ENCODE measurements around the gene IQCM.
"Not testable (repeated sequence)": the region's sequence is repeated elsewhere in the genome, so short reads cannot be mapped to it uniquely, and the experiment has no call there.

Gene IQCM

GRCh38 chr4:149555146-149555545 lies 260.5 kb downstream of the IQCM start:
- no peak for DNase-seq

DNA sequence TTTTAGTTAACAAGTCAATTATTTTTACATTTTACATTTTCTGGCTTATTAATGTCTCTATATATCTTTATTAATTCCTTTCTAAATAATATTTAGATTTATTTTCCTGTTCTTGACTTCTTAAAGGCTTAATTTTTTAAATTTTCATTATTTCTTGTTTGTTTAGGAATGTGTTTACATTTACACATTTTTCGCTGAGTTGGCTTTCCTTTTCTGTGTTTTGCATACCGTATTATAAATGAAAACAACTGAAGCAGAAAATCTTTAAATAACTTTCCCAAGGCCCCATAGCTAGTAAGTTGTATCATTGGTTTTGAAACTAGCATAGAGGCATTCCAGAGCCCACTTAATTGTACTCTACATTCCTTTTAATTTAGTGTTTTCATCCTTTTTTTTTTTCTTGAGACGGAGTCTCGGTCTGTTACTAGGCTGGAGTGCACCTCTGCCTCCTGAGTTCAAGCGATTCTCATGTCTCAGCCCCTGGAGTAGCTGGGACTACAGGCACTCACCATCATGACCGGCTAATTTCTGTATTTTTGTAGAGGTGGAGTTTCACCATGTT lies 261.6 kb downstream of the IQCM start:
- no peak for DNase-seq

GRCh38 chr4:149552601-149553000 lies 263.0 kb downstream of the IQCM start:
- no peak for DNase-seq

GRCh38 chr4:149549911-149550310 lies 265.7 kb downstream of the IQCM start:
- DNase-seq: no peak

- no peak for DNase-seq
These were observed 280.9 kb downstream of the IQCM start for GRCh38 chr4:149534779-149535178.

- no peak for DNase-seq
These were observed 283.8 kb downstream of the IQCM start for GRCh38 chr4:149531861-149532260.

- DNase-seq: no peak
These were observed 292.6 kb downstream of the IQCM start for GRCh38 chr4:149523039-149523438.

GRCh38 chr4:149521611-149522425 lies 293.8 kb downstream of the IQCM start:
- no peak for DNase-seq

GRCh38 chr4:149518471-149518870 lies 297.2 kb downstream of the IQCM start:
- DNase-seq: no peak

- no peak for DNase-seq
These were observed 302.6 kb downstream of the IQCM start for GRCh38 chr4:149513081-149513480.

- no peak for DNase-seq
These were observed 303.1 kb downstream of the IQCM start for GRCh38 chr4:149512501-149512900.

GRCh38 chr4:149511558-149512298 lies 303.9 kb downstream of the IQCM start:
- DNase-seq: no peak

DNA sequence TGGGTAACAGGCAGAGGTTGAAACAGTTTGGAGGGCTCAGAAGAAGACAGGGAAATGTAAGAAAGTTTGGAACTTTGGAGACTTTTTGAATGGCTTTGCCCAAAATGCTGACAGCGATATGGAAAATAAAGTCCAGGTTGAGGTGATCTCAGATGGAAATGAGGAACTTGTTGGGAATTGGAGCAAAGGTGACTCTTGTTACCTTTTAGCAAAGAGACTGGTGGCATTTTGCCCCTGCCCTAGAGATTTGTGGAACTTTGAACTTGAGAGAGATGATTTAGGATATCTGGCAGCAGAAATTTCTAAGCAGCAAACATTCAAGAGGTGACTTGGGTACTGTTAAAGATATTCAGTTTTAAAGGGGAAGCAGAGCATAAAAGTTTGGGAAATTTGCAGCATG lies 308.3 kb downstream of the IQCM start:
- DNase-seq: not testable (repeated sequence)

- DNase-seq: no peak
These were observed 314.8 kb downstream of the IQCM start for GRCh38 chr4:149500806-149501205.

DNA sequence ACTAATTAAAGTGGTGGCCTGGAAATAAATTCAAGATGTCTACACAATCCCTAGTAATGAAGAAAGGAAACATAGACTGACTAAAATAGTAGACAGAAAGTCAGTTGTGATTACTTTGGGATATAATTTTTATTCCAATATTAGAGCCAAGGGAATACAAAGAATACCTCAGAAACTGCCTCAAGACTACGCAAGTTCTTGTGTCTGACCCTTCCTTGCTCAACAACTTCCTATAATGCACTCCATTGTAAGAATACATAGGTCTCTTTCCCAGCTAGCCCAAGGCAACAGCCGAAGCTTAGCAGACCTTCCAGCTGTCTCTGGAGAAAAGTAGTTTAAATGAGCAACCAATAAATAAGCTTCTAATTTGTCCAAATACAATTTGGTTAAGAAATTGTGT lies 315.9 kb downstream of the IQCM start:
- DNase-seq: no peak

DNA sequence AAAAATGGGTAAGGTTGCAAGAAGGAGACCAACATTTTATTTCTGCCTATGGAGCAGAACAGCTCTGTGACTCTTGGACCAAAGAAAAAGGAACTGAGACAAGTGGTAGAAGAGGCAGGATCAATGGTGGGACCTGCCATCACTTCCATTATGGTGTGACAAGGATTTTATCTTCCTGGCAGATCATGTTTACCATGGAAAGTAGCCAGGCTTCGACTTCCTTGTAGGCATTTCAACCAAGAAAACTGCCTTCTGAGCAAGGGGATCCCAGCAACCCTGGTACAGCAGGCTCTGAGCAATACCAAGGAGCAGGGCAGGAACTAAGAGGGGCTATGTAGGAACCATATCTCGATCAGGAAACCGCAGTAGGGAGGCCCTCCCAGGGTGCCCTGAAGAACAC lies 317.4 kb downstream of the IQCM start:
- DNase-seq: no peak

- DNase-seq: no peak
These were observed 322.2 kb downstream of the IQCM start for GRCh38 chr4:149493492-149493891.

DNA sequence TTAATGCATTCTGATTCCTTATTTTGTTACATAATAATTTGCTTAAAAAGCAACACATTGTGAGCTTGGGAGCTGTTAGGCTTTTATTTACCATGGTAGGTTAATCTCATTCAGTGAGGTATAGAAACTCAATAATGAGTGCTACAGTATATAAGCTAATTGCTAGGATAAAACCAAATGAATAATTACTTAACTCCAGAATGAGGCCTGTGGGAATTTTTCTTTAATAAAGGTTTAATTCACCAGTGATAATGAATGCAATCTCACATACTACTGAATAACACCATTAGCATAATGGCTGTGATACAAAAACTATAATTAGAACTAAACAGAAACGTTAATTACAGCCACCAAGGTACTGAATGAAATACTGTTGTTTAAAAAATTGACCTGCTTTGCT lies 326.3 kb downstream of the IQCM start:
- no peak for DNase-seq

DNA sequence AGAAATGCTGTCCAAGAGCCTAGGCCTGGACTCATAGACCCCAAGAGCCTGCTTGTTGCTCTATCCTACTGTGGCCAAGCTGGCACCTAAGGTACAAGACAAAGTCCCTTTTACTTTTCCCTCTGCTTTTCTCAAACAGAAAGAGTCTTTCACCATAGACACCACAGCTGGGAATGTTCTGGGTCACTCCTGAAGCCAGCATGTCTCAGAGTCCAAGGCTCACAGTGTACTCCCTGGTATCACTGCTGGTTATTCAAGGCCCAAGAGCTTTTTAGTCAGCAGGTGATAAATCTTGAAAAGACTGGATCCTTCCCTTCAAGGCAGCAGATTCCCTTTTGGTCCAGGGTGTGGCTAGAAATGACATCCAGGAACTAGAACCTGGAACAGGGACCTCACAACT lies 328.8 kb downstream of the IQCM start:
- no peak for DNase-seq

GRCh38 chr4:149468669-149469068 lies 347.0 kb downstream of the IQCM start:
- DNase-seq: not testable (repeated sequence)

- no peak for DNase-seq
These were observed 349.2 kb downstream of the IQCM start for GRCh38 chr4:149466446-149466845.

DNA sequence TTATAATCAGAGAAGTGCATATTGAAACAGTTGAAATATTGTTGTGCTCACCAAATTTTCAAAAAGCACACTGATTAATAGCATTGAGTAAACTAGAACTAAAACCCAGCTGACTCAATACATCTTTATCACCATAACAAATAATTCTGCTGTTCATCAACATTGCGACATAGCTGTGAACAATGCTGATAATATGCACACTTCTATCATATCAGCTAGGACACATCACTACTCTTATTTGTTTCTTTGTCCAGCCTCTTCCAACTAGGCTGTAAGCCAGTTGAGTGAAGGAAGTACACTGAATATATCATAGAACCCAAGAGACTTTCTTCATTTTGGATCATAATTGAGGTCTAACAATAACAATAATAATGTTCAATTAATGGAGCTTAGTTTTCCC lies 349.7 kb downstream of the IQCM start:
- no peak for DNase-seq

- DNase-seq: no peak
These were observed 372.1 kb downstream of the IQCM start for GRCh38 chr4:149443537-149443936.

DNA sequence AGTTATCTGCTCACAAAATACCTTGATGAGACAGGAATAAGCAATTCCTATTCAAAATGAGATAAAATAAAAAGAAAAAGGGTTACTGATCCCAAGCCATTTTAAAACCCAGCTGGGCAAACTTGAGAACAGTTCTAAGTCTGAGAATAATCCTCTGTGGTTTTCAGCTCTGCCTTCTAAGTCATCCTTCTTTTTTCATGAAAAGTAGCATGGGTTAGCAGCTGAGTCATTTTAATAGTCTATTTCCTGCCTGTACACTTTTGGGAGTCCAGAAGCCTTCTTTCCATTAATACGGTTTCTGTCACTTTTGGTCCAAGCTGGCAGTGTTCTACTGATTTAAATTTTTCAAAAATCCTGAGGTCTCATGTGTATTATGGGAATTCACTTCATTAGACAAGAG lies 374.3 kb downstream of the IQCM start:
- no peak for DNase-seq

Data from midbrain (tissue), 1 donor.